Keratinocyte (primary cell): Measurements from ENCODE around the gene NEU4.

Source experiments
- CTCF ChIP-seq, 3 experiments: IDR thresholded peaks in 1 of 3; conservative IDR thresholded peaks in 1 of 3; optimal IDR thresholded peaks in 1 of 3; 2 replicates in 2 of 3; 3 replicates in 1 of 3; pipeline versions ENCODE3 to v1.5.1; 2011; ENCODE audit warnings: low read length in 3 of 3, mild to moderate bottlenecking in 3 of 3, moderate library complexity in 2 of 3, control low read depth in 1 of 3, inconsistent platforms in 1 of 3; ENCODE audit not compliant: insufficient read depth in 2 of 3; ENCODE audit errors: extremely low read depth in 1 of 3
- EZH2 ChIP-seq: IDR thresholded peaks from one replicate; pipeline ENCODE4 v1.6.1; 2012; ENCODE audit warnings: inconsistent platforms, mild to moderate bottlenecking, low read length, moderate library complexity

GRCh38 chr2:241797441-241798080, 11.4 kb upstream of the NEU4 start:
- TF ChIP-seq CTCF (optimal IDR thresholded peaks at IDR 0.05 in 1 of 3, IDR thresholded peaks at IDR 0.05 in 1 of 3, conservative IDR thresholded peaks at IDR 0.05 in 1 of 3; ENCODE audit: extremely low read depth in 1 of 3, insufficient read depth in 2 of 3, low read length in 3 of 3) (no peak), EZH2 (no peak)
